ENCODE results near the gene P3R3URF.

The P3R3URF gene

DNA sequence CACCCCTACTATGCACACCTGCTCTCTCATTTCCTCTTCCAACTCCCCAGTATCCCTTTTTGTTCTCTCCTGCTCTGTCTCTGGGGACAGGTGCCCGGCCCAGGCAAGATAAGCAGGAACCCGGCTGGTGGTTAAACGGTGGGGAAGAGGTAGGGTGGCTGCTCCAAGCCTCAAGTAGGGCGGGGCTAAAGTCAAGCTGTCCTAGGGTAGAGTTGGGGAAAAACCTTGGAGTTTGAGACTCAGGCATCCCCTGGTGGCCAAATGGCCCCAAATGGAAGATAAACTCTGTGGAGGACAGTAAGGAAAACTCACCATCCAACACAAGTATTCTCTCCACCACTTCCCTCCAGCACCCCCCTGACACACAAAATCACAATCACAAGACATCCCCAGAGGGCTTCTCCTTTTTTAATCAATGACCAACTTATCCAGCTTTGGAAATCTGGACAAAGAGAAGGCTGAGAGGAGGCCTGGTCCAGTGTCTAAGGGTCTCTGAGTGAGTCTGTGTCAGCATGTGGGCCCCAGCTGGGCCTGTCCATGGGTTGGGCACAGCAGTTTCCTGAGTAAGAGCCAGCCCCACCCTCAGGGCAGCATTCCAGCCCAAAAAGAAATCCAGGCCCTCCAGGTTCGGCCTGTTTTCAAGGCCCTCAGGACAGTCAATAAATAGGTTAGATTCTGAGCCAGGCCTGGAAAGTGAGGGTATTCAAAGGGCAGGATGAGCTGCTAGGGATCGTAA is 12.2 kb upstream of the P3R3URF start:
- H3K4me3 ChIP-seq (ENCODE audit: low read depth, low read length) = no peak overlapping the region
- TF ChIP-seq, protein P1, sequence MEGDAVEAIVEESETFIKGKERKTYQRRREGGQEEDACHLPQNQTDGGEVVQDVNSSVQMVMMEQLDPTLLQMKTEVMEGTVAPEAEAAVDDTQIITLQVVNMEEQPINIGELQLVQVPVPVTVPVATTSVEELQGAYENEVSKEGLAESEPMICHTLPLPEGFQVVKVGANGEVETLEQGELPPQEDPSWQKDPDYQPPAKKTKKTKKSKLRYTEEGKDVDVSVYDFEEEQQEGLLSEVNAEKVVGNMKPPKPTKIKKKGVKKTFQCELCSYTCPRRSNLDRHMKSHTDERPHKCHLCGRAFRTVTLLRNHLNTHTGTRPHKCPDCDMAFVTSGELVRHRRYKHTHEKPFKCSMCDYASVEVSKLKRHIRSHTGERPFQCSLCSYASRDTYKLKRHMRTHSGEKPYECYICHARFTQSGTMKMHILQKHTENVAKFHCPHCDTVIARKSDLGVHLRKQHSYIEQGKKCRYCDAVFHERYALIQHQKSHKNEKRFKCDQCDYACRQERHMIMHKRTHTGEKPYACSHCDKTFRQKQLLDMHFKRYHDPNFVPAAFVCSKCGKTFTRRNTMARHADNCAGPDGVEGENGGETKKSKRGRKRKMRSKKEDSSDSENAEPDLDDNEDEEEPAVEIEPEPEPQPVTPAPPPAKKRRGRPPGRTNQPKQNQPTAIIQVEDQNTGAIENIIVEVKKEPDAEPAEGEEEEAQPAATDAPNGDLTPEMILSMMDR (IDR thresholded peaks at IDR 0.05; ENCODE audit: low read depth, low read length) = no peak

DNA sequence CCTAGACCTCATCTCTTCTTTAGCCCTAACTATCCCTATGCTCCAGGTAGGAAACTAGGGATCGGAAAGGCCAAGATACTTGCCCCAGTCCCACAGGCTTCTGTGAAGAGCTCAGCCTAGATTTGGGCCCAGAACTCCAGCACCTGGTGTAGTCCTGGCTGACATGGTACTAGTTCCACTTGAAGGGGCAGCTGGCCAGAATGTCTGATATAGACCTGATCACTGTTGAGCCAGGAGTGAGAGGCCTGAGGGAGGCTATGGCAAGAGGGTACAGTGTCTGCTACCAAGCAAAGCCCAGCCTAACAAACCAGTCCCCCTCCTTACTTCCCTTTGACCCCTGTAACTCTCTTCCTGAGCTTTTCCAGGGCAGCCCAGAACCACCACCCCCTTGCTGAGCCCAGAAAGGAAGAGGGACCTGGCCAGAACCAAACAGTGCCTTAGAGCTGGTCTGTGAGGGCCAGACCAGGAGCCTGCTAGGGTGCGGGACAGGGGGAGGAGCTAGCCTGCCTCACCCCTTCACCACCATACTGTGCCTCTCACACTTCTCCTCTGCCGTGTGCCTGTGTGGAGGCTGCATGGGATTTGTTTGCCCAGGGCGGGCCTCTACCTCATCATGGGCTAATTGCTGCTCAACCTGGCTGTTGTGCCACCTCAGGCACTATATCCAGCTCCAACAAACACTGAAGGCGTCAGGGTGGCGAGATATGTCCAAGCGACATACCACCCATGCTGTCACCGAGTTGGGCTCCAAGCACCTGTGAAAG is 11.0 kb upstream of the P3R3URF start:
- TF ChIP-seq, protein P1 (IDR thresholded peaks at IDR 0.05; ENCODE audit: low read depth, low read length) = no peak
- H3K4me3 ChIP-seq (ENCODE audit: low read depth, low read length) = no peak overlapping the region

DNA sequence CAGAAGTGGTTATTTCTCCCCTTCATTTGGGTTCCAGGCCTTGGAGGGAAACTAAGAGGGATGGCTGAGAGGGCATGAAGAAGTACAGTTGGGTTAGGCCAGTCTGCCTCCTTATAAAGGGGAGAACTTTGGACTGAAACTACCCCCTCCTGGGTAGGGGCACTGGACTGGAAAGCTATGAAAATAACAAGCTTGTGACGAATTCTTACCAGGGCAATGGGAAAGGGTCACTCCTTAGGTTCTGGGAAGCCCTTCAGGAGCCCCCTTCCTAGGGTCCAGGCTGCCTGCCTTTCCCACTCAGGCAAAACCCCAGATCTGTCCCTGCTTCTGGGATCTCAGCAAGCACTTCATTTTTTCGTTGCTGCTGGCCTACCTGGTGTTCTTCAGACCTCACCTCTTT is 9.8 kb upstream of the P3R3URF start:
- TF ChIP-seq, protein P1 (IDR thresholded peaks at IDR 0.05; ENCODE audit: low read depth, low read length) = no peak
- H3K4me3 ChIP-seq (ENCODE audit: low read depth, low read length) = no peak overlapping the region

DNA sequence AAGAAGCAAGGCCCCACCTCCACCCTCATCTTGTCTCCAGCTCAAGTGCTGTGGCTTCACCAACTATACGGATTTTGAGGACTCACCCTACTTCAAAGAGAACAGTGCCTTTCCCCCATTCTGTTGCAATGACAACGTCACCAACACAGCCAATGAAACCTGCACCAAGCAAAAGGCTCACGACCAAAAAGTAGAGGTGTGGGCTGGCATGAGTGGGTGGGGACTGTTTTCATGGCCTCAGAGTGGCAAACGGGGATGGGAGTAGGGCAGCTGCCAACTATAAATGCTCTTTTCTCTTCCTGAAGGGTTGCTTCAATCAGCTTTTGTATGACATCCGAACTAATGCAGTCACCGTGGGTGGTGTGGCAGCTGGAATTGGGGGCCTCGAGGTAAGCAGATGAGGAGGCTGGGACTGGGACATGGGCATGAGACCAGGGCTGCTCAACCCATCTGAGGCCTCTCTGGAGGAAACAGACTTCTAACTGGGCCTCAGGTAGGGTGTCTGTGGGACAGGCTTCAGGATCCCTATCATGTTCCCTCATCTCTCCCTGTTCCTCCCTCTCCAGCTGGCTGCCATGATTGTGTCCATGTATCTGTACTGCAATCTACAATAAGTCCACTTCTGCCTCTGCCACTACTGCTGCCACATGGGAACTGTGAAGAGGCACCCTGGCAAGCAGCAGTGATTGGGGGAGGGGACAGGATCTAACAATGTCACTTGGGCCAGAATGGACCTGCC is 8.8 kb upstream of the P3R3URF start:
- TF ChIP-seq, protein P1 (IDR thresholded peaks at IDR 0.05; ENCODE audit: low read depth, low read length) = no peak
- no peak overlapping the region for H3K4me3 ChIP-seq (ENCODE audit: low read depth, low read length)

DNA sequence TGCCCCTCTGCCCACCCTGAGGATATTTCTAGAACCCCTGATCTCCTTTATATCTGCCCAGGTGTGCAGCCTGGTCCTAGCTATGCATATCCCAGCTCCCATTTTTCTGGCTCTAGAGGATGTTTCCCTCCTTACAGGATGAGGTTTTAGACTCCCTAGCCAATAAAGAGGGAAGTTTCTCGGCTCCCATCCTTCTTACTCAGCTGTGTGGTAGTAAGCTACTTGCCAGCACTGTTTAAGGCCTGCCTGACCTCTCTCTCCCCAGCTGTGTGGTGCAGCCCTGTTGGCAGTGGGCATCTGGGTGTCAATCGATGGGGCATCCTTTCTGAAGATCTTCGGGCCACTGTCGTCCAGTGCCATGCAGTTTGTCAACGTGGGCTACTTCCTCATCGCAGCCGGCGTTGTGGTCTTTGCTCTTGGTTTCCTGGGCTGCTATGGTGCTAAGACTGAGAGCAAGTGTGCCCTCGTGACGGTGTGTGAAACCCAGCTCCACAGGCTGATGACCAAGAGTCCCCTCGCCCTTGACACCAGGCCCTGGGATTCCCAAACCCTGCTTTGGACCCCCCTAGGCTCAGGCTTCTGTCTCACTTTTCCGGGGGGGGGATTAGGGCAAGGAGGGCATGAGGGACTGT is 7.8 kb upstream of the P3R3URF start:
- TF ChIP-seq, protein P1 (IDR thresholded peaks at IDR 0.05; ENCODE audit: low read depth, low read length) = no peak
- no peak overlapping the region for H3K4me3 ChIP-seq (ENCODE audit: low read depth, low read length)

DNA sequence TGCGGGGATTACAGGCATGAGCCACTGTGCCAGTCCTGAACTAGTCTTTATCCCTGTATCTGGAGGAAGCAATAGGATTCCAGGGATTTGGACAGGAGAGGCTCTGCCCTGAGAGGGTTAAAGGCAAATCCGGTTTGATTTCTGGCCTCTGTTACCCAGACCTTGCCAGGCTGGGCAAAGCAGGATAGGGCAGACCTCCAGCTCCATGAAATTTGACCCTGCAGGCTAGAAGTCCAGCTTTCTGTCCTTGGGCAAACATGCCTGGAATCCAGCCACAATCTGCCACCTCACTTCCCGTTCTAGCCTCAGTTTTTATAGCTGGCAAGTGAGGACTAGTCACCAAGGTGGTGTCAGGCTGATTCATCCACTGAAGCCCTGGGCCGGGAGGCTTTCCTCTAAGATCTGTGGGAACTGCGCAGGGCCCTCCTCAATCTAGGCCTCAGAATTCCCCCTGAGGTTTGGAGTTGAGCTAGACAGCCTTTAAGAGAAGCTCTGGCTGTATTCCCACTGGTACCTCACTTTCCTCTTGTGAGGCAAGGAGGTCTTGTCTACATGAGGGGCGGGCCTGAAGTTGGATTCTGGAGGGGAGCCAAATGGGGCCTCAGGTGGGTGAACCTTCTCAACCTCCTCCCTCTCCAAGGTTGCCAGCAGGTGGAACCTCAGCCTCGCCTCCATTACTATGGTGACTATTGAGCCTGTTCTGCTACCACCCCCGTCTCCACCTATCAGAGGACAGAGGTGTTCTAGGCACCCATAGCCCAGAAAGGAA is 7.0 kb upstream of the P3R3URF start:
- H3K4me3 ChIP-seq (ENCODE audit: low read depth, low read length) = no peak overlapping the region
- TF ChIP-seq, protein P1 (IDR thresholded peaks at IDR 0.05; ENCODE audit: low read depth, low read length) = no peak

All from WI38 (cell line).